Muscle layer of colon (tissue), 2 donors: ENCODE data around the gene STEAP4.

ENCODE experiments used
- H3K27ac ChIP-seq: one replicate; pipeline ENCODE4 v1.7.0; 2013; ENCODE audit warnings: low read depth, mild to moderate bottlenecking, low read length, moderate library complexity
- H3K27me3 ChIP-seq, 2 donors: one replicate each; pipeline ENCODE4 v1.7.0; 2013; ENCODE audit warnings: low read length in 2 of 2, mild to moderate bottlenecking in 2 of 2; ENCODE audit not compliant: insufficient read depth in 2 of 2, control insufficient read depth in 1 of 2
- H3K36me3 ChIP-seq: one replicate; pipeline ENCODE4 v1.7.0; 2013; ENCODE audit warnings: mild to moderate bottlenecking, low read length; ENCODE audit not compliant: insufficient read depth
- H3K4me1 ChIP-seq: one replicate; pipeline ENCODE4 v1.7.0; 2013; ENCODE audit warnings: mild to moderate bottlenecking, low read length; ENCODE audit not compliant: insufficient read depth
- H3K4me3 ChIP-seq, 2 donors: one replicate each; pipeline ENCODE4 v1.7.0; 2013; ENCODE audit warnings: low read length in 2 of 2, low read depth in 1 of 2, mild to moderate bottlenecking in 1 of 2, moderate library complexity in 1 of 2
- H3K9ac ChIP-seq: one replicate; pipeline ENCODE4 v1.7.0; 2013; ENCODE audit warnings: low read length
- H3K9me3 ChIP-seq: one replicate; pipeline ENCODE4 v1.7.0; 2013; ENCODE audit warnings: mild to moderate bottlenecking, low read length
- donor health status: abdominal sarcoma.
- donor health status: Adenocarcinoma of cecum.

The STEAP4 gene

GRCh38 chr7:88306590-88307048 is at the start of gene STEAP4:
Gene STEAP4 (minus strand): TSS chr7:88306894. CDS start chr7:88284269, 22,625 bp downstream.
- Histone ChIP-seq H3K4me1 (no peaks in the 10 kb centered on the region), H3K27me3 (no peaks in the 10 kb centered on the region), H3K4me3 (peak within 1 kb of the TSS in 1 of 2 donors; percentile 20), H3K9ac (no peak within 1 kb of the TSS), H3K27ac (no peak within 1 kb of the TSS), H3K9me3 (no peaks in the 10 kb centered on the region), H3K36me3 (no peaks in the 10 kb centered on the region)

- no peaks in the 10 kb centered on the region for H3K36me3 ChIP-seq
- no peak overlapping the region for H3K27ac ChIP-seq
- no peaks in the 10 kb centered on the region for H3K27me3 ChIP-seq
- no peak overlapping the region for H3K9ac ChIP-seq
- no peak overlapping the region for H3K4me3 ChIP-seq
- no peaks in the 10 kb centered on the region for H3K9me3 ChIP-seq
- H3K4me1 ChIP-seq: no peaks in the 10 kb centered on the region
These were observed 48.3 kb upstream of the STEAP4 start for GRCh38 chr7:88355011-88355410.

- H3K9me3 ChIP-seq: no peaks in the 10 kb centered on the region
- no peaks in the 10 kb centered on the region for H3K4me1 ChIP-seq
- no peak overlapping the region for H3K27ac ChIP-seq
- no peaks in the 10 kb centered on the region for H3K27me3 ChIP-seq
- no peaks in the 10 kb centered on the region for H3K36me3 ChIP-seq
- no peak overlapping the region for H3K9ac ChIP-seq
- no peak overlapping the region for H3K4me3 ChIP-seq
These were observed 43.4 kb upstream of the STEAP4 start for GRCh38 chr7:88350118-88350517.

- no peaks in the 10 kb centered on the region for H3K9me3 ChIP-seq
These were observed 40.8 kb upstream of the STEAP4 start for GRCh38 chr7:88347517-88347916.

GRCh38 chr7:88347090-88347489 is 40.4 kb upstream of the STEAP4 start:
- Histone ChIP-seq H3K36me3 (no peaks in the 10 kb centered on the region), H3K27ac (no peak overlapping the region), H3K4me3 (no peak overlapping the region), H3K27me3 (no peaks in the 10 kb centered on the region), H3K9me3 (no peaks in the 10 kb centered on the region), H3K9ac (no peak overlapping the region), H3K4me1 (no peaks in the 10 kb centered on the region)

More at GRCh38 chr7:88347517-88347916, 40.8 kb upstream of the STEAP4 start:
- no peak overlapping the region for H3K27ac ChIP-seq
- no peak overlapping the region for H3K4me3 ChIP-seq
- H3K4me1 ChIP-seq: no peaks in the 10 kb centered on the region
- no peaks in the 10 kb centered on the region for H3K27me3 ChIP-seq
- H3K36me3 ChIP-seq: no peaks in the 10 kb centered on the region
- no peak overlapping the region for H3K9ac ChIP-seq

GRCh38 chr7:88346357-88346756 is 39.7 kb upstream of the STEAP4 start:
- Histone ChIP-seq H3K27ac (no peak overlapping the region), H3K36me3 (no peaks in the 10 kb centered on the region), H3K9ac (no peak overlapping the region), H3K4me1 (no peaks in the 10 kb centered on the region), H3K4me3 (no peak overlapping the region), H3K27me3 (no peaks in the 10 kb centered on the region), H3K9me3 (no peaks in the 10 kb centered on the region)

GRCh38 chr7:88344956-88345832 is 38.5 kb upstream of the STEAP4 start:
- Histone ChIP-seq H3K4me3 (no peak overlapping the region), H3K9me3 (no peaks in the 10 kb centered on the region), H3K27me3 (no peaks in the 10 kb centered on the region), H3K27ac (no peak overlapping the region), H3K4me1 (no peaks in the 10 kb centered on the region), H3K9ac (no peak overlapping the region), H3K36me3 (no peaks in the 10 kb centered on the region)

- Histone ChIP-seq H3K27me3 (no peaks in the 10 kb centered on the region), H3K9ac (no peak overlapping the region), H3K9me3 (no peaks in the 10 kb centered on the region), H3K4me1 (no peaks in the 10 kb centered on the region), H3K36me3 (no peaks in the 10 kb centered on the region), H3K4me3 (no peak overlapping the region), H3K27ac (no peak overlapping the region)
These were observed 37.6 kb upstream of the STEAP4 start for GRCh38 chr7:88344271-88344670.

- Histone ChIP-seq H3K27ac (no peak overlapping the region), H3K36me3 (no peaks in the 10 kb centered on the region), H3K27me3 (no peaks in the 10 kb centered on the region), H3K4me1 (no peaks in the 10 kb centered on the region), H3K4me3 (no peak overlapping the region), H3K9me3 (no peaks in the 10 kb centered on the region), H3K9ac (no peak overlapping the region)
These were observed 32.7 kb upstream of the STEAP4 start for GRCh38 chr7:88339195-88339922.

- no peaks in the 10 kb centered on the region for H3K27me3 ChIP-seq
- no peaks in the 10 kb centered on the region for H3K9me3 ChIP-seq
- no peaks in the 10 kb centered on the region for H3K36me3 ChIP-seq
- no peak overlapping the region for H3K27ac ChIP-seq
- no peak overlapping the region for H3K9ac ChIP-seq
- H3K4me3 ChIP-seq: no peak overlapping the region
- no peaks in the 10 kb centered on the region for H3K4me1 ChIP-seq
These were observed 31.8 kb upstream of the STEAP4 start for GRCh38 chr7:88338503-88338902.

- Histone ChIP-seq H3K9me3 (no peaks in the 10 kb centered on the region), H3K27ac (no peak overlapping the region)
These were observed 30.9 kb upstream of the STEAP4 start for GRCh38 chr7:88337572-88337971.

More at GRCh38 chr7:88337572-88337971, 30.9 kb upstream of the STEAP4 start:
- H3K4me1 ChIP-seq: no peaks in the 10 kb centered on the region
- no peak overlapping the region for H3K4me3 ChIP-seq
- no peaks in the 10 kb centered on the region for H3K27me3 ChIP-seq
- no peaks in the 10 kb centered on the region for H3K36me3 ChIP-seq
- no peak overlapping the region for H3K9ac ChIP-seq
